Glomerular endothelial cell (primary cell): ENCODE measurements around the gene EP300. TPM values are rescaled to one million over a fixed set of nuclear protein-coding genes. Genes with fewer than 3 reads are reported as not detected.
"Not testable (repeated sequence)": the region's sequence is repeated elsewhere in the genome, so short reads cannot be mapped to it uniquely, and the experiment has no call there.

Experiments
- DNase-seq: peaks from one replicate; pipeline ENCODE4 v3.0.0-alpha.2; 2011; ENCODE audit warnings: low read depth, low spot score; ENCODE audit errors: extremely low read depth
- total RNA-seq: library from RNA; depleted of rRNA; stranded (reverse); fragments of >200 nt; gene quantifications from 2 replicates; pipeline ENCODE4 v1.2.3, GENCODE V29; 2015

Gene EP300
- total RNA-seq, 1 donor from 2014 or later: 62.8 TPM

DNA sequence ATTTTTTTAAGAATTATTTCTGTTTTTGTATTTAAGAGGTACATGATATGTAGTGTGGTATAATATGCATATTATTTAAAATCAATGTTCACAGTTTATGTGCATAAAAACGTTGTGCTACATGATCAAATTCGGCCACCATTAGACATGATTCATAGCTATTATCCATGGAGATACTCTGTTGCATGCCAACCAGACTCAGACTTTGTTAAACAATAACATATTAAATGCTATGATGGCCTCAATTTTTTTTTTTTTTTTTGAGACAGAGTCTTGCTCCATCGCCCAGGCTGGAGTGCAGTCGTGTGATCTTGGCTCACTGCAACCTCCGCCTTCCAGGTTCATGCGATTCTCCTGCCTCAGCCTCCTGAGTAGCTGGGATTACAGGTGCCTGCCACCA is 53.5 kb downstream of the EP300 start:
- not testable (repeated sequence) for DNase-seq

DNA sequence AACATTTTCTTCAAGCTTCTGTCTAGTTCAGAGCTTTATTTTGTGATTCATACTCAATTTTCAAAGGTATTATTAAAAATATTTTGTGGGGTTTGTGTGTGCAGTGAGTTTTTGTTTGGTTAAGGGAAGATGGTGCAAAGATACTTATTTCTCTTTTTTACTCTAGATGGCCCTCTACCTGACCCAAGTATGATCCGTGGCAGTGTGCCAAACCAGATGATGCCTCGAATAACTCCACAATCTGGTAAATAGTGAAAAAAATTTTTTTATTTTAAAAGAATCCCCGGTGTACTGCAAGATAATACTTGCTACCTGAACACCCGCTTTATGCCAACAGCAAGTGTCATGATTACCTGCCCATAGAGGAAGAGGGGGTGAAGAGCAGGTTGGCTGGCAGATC is 54.2 kb downstream of the EP300 start:
- no peak for DNase-seq

DNA sequence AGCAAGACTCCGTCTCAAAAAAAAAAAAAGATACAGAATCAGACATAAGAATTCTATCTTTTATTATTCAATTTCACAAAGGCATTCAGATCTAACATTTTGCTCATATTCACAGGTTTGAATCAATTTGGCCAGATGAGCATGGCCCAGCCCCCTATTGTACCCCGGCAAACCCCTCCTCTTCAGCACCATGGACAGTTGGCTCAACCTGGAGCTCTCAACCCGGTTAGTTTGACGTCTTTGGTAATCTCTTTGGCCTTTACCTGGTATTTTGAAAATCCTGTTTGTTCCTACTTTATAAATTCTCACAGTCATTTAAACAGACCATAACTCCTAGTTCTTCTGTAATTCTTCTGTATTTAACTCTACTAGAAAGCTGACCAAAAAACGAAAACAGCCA is 55.3 kb downstream of the EP300 start:
- DNase-seq: no peak

GRCh38 chr22:41152902-41153301 is 60.5 kb downstream of the EP300 start:
- no peak for DNase-seq

DNA sequence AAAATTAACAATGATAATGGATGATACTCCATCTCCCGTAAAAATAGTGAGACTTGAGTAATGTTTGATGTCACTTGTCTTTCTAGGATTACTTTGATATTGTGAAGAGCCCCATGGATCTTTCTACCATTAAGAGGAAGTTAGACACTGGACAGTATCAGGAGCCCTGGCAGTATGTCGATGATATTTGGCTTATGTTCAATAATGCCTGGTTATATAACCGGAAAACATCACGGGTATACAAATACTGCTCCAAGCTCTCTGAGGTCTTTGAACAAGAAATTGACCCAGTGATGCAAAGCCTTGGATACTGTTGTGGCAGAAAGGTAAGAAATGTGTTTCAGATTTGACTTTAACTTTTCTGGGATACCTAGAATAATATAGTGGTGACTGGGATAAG is 64.7 kb downstream of the EP300 start:
- no peak for DNase-seq

GRCh38 chr22:41169157-41169556 is 76.8 kb downstream of the EP300 start:
- no peak for DNase-seq

DNA sequence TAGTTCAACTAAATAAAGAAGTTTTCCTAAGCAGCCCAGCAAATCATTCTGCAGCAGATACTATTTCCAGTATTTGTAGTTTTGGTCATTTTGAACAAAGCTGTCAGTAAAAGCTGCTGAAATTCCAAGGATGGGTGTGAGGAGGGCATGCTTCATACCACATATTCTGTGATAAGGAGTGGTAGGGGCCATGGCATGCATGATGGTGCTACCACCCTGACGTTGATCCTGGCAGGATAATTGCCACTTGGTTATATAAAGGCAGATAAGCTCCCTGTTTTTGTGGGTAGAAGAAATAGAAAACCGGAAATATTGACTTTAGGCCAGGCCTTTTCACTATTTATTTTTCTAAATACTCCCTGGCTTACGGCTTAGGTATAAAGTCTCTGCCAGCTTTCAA is 79.6 kb downstream of the EP300 start:
- DNase-seq: no peak

- DNase-seq: no peak
These were observed 83.2 kb downstream of the EP300 start for GRCh38 chr22:41175546-41175945.

DNA sequence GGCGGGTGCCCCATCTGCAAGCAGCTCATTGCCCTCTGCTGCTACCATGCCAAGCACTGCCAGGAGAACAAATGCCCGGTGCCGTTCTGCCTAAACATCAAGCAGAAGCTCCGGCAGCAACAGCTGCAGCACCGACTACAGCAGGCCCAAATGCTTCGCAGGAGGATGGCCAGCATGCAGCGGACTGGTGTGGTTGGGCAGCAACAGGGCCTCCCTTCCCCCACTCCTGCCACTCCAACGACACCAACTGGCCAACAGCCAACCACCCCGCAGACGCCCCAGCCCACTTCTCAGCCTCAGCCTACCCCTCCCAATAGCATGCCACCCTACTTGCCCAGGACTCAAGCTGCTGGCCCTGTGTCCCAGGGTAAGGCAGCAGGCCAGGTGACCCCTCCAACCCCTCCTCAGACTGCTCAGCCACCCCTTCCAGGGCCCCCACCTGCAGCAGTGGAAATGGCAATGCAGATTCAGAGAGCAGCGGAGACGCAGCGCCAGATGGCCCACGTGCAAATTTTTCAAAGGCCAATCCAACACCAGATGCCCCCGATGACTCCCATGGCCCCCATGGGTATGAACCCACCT is 84.7 kb downstream of the EP300 start:
- no peak for DNase-seq

DNA sequence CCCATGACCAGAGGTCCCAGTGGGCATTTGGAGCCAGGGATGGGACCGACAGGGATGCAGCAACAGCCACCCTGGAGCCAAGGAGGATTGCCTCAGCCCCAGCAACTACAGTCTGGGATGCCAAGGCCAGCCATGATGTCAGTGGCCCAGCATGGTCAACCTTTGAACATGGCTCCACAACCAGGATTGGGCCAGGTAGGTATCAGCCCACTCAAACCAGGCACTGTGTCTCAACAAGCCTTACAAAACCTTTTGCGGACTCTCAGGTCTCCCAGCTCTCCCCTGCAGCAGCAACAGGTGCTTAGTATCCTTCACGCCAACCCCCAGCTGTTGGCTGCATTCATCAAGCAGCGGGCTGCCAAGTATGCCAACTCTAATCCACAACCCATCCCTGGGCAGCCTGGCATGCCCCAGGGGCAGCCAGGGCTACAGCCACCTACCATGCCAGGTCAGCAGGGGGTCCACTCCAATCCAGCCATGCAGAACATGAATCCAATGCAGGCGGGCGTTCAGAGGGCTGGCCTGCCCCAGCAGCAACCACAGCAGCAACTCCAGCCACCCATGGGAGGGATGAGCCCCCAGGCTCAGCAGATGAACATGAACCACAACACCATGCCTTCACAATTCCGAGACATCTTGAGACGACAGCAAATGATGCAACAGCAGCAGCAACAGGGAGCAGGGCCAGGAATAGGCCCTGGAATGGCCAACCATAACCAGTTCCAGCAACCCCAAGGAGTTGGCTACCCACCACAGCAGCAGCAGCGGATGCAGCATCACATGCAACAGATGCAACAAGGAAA is 85.4 kb downstream of the EP300 start:
- DNase-seq: no peak

GRCh38 chr22:41178425-41178975 is 86.1 kb downstream of the EP300 start:
- no peak for DNase-seq

- not testable (repeated sequence) for DNase-seq
These were observed 88.0 kb downstream of the EP300 start for GRCh38 chr22:41180362-41180761.

GRCh38 chr22:41180926-41181325 is 88.5 kb downstream of the EP300 start:
- DNase-seq: no peak

GRCh38 chr22:41181349-41182241 is 89.2 kb downstream of the EP300 start:
- DNase-seq: peak; percentile 74

GRCh38 chr22:41184679-41185078 is 92.3 kb downstream of the EP300 start:
- DNase-seq: no peak

DNA sequence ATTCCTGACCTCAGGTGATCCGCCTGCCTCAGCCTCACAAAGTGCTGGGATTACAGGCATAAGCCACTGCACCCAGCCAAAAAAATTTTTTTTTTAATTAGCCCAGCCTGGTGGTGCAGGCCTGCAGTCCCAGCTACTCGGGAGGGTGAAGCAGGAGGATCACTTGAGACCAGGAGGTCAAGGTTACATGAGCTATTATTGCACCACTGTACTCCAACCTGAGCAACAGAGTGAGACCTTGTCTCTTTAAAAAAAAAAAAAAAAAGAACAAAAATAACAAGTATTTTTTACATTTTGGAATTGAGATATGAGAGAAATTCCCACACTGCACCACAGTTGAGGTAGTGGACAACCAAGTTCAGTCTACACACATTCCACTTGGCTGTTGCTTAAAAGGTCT is 99.1 kb downstream of the EP300 start:
- DNase-seq: no peak

DNA sequence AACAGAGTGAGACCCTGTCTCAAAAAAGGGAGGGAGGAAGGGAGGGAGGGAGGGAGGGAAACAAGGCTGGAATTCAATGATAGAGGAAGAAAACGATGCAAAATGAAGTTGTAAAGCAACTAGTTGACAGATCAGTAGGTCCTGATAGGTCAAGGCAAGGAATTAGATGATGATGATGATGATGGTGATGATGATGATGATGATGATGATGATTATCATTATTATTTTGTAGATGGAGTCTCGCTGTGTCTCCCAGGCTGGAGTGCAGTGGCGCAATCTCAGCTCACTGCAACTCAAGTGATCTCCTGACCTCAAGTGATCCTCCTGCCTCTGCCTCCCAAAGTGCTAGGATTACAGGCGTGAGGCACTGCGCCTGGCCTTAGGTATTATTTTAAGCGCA is 101.4 kb downstream of the EP300 start:
- DNase-seq: no peak

DNA sequence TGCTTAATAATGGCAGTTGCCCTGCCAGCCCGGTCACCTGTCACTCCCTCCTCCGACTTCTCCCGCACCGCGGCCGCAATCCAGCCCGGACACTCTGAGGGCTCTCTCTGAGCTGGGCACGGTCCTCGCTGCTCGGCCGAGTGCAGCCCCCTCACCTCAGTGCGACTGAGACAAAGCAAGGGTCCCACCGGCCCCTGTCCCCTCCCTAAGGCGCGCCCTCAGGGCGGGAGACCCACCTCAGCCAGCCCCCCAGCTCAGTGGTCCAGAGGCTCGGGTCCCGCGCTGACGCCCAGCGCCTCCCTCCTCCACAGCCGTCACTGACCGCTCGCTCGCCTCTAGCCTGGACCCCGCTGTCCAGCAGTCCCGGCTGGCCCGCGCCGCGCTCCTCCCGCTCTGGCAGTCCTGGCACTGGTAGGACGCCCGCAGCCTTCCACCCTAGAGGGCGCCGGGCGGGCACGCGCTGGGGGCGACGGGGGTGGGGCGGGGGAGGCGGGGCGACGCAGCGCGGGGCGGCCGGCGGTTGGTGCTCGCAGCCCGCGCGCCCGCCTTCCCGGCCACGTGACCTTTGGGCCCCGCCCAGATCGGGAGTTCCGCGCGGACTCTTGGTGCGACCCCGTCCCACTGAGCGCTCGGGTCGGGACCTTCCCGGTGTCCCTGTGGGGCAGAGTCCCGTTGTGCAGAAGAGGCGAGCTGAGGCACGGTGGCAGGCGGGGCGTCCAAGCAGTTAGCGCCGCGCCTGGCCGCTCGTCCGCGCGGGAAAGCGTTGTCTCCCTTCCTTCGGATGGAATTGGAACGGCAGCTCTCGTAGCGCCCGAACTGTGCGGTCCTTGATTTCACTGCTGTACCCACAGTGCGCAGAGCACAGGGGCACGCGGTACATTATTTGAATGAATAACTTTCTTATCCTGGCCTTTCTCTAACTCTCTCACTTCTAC is 104.9 kb downstream of the EP300 start:
- DNase-seq: no peak

DNA sequence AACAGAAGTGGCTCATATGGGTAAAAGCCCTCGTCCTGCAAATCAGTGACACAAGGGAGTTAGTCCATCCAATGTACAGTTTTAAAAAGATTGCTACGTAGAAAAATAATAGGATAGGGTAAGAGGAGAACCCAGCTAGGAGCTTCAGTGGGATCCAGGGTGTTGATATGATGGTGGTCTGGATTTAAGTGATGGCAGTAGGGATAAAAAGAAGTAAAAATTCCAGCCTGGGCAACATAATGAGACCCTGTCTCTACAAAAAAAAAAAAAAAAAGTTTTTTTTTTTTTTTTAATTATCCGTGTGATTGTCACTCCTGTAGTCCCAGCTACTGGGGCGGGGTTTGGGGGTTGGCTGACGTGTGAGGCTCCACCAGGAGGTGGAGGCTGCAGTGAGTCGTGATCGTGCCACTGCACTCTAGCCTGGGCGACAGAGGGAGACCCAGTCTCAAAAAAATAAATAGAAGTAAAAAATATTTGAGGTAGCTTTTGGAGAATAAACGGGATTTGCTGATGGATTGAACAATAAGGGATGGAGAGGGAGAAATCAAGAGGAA is 105.7 kb downstream of the EP300 start:
- DNase-seq: no peak

- no peak for DNase-seq
These were observed 108.7 kb downstream of the EP300 start for GRCh38 chr22:41201141-41201540.
